Activated T-cell treated with anti-CD3 and anti-CD28 coated beads for 24 hours (primary cell): Measurements from ENCODE around the gene DAG1.

Source experiments
- DNase-seq: peaks from one replicate; pipeline ENCODE4 v3.0.0-alpha.2; 2020; ENCODE audit warnings: low read depth

Gene DAG1

GRCh38 chr3:49518441-49518840, 48.4 kb downstream of the DAG1 start:
- DNase-seq = no peak

GRCh38 chr3:49519296-49519695, 49.2 kb downstream of the DAG1 start:
- DNase-seq = no peak

- DNase-seq = no peak
These were observed 49.9 kb downstream of the DAG1 start for GRCh38 chr3:49519916-49520385.

GRCh38 chr3:49523756-49524747, 54.0 kb downstream of the DAG1 start:
- DNase-seq = no peak

- no peak for DNase-seq
These were observed 59.5 kb downstream of the DAG1 start for GRCh38 chr3:49529567-49529966.

GRCh38 chr3:49530231-49530630, 60.2 kb downstream of the DAG1 start:
- DNase-seq = no peak

- no peak for DNase-seq
These were observed 60.6 kb downstream of the DAG1 start for GRCh38 chr3:49530701-49531100.

GRCh38 chr3:49531218-49531617, 61.2 kb downstream of the DAG1 start:
- no peak for DNase-seq

GRCh38 chr3:49531715-49532114, 61.6 kb downstream of the DAG1 start:
- no peak for DNase-seq

GRCh38 chr3:49533031-49533430, 63.0 kb downstream of the DAG1 start:
- no peak for DNase-seq

GRCh38 chr3:49533786-49534519, 63.9 kb downstream of the DAG1 start:
- DNase-seq = no peak

- DNase-seq = no peak
These were observed 64.7 kb downstream of the DAG1 start for GRCh38 chr3:49534581-49535441.

- DNase-seq = no peak
These were observed 66.2 kb downstream of the DAG1 start for GRCh38 chr3:49535971-49536874.

- no peak for DNase-seq
These were observed 66.9 kb downstream of the DAG1 start for GRCh38 chr3:49536875-49537533.

- peak; percentile 88 for DNase-seq
These were observed 69.8 kb downstream of the DAG1 start for GRCh38 chr3:49539659-49540560.

- DNase-seq = no peak
These were observed 82.0 kb downstream of the DAG1 start for GRCh38 chr3:49552087-49552486.

- no peak for DNase-seq
These were observed 83.2 kb downstream of the DAG1 start for GRCh38 chr3:49553324-49553691.

- peak; percentile 84 for DNase-seq
These were observed 83.9 kb downstream of the DAG1 start, which contains the start of gene BSN for GRCh38 chr3:49553692-49554632. BSN (plus strand) TSS chr3:49554477; CDS start chr3:49554603, 126 bp downstream.
